Stimulated activated naive CD4-positive, alpha-beta T cell (primary cell): ENCODE measurements around the gene YWHAB.
"Not testable (repeated sequence)": the region's sequence is repeated elsewhere in the genome, so short reads cannot be mapped to it uniquely, and the experiment has no call there.

Experiments used
- DNase-seq, 6 experiments: peaks; one replicate each; lab custom pipeline; 2025; lab: John Stamatoyannopoulos, UW

The YWHAB gene

DNA sequence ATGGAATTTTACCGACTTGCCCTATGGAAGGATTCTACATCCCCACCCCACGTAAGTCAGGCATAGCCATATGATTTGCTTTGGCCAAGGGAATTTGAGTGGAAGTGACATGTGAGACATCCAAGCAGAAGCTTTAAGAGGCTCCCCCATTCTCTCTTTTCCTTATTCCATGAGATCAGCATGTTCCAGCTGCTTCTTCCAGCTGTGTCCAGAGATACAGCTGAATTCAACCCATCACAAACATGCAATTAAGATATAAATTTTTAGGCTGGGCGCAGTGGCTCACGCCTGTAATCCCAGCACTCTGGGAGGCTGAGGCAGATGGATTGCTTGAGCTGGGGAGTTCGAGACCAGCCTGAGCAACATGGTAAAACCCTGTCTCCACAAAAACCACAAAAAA lies 16.0 kb upstream of the YWHAB start:
- DNase-seq = no peak

DNA sequence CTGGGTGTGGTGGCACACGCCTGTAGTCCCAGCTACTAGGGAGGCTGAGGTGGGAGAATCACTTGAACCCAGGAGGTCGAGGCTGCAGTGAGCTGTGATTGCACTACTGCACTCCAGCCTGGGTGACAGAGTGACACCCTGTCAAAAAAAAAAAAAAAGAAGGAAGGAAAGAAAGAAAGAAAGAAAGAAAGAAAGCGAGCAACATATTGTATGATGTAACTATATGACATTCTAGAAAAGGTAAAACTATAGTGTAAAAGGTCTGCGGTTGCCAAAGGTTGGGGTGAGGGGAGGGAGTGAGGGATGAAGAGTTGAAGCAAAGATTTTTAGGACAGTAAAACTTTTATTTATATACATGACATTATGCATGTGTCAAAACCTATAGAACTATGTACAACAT lies 3.1 kb upstream of the YWHAB start:
- not testable (repeated sequence) for DNase-seq

DNA sequence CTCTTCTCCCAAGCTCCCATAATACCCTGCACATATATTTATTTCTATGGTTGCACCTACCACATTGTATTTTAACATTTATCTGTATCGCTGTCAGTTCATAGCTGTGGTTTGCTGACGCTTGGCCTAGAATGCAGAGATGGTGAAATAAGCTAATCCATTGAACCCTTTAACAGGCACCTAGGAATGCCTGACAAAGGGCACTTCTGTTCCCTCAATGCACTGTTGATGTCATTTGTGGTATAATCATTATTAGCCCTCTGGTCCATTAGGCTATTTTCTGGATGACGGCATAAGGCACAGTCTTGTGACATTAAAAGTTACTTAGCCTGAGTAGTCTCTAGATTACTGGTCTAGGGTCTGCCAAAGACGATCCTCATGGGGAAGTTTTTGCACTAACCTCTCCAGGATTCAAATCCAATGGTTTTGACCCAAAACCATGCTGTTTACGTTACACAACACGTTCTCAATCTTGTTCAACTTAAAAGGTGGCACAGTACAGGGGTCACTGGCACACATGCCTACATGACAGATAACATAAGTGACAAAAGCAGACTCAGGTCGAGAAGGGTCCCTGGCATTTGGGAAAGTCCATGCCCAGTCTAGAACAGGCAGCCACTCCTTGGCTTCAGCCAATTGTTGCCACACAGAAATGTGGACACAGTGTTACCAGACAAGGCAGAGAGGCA lies 2.1 kb upstream of the YWHAB start:
- no peak for DNase-seq

DNA sequence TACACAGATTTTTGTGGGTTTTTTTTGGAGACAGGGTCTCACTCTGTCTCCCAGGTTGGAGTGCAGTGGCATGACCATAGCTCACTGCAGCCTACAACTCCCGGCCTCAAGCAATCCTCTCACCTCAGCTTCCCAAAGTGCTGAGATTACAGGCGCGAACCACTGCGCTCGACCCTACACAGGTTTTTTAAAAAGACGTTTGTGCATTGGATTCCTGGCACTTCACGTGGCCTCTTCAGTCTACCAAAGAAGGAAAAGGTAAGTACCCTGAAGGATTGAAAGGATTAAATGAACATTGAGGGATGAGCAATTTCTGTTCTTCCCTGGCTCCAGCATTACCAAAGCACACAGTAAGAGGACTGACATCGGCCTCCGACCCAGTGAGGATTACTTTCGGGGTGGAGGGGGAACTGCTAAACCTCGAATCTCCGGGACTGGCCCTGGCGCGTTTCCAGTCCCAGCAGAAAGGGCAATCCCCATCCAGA lies 556 bp upstream of the YWHAB start:
- no peak for DNase-seq

DNA sequence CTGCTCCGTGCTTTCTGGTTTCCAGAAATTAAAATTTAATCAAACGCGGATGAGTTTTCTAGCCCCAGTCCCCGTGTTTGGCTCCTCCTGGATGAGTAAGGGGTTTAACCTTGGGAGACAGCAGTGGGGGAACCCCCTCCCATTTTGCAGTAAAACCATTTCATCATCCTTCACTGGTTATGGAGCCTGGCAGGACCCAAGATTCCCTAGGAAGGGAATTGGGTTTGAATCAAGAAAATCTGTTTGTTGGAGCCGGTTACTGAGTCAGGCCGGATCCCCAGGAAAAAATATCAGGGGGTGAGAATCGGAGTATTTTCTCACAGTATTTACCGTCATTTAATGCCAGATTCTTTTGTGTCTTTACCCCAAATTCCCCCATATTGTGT lies 754 bp downstream of the YWHAB start:
- DNase-seq = peak in 1 of 6 experiments; percentile 35

DNA sequence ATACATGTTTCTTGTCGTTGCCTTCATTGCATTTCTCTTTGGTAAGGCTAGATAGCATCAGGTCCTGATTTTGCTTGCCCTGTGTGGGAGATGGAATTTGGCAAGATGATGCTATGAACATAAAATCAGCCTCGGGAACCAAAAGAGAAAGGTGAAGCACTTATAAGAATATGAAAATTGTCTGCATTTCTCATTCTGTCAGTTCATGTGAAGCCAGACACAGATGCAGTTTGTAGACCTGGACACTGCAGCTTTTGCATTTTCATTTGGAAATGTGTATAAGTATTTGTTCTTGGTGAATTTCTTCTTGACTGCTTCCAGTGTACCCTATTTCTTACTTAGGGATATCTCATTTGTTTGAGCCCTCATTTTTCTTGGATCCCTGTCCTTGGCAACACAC lies 1.3 kb downstream of the YWHAB start:
- DNase-seq = no peak

DNA sequence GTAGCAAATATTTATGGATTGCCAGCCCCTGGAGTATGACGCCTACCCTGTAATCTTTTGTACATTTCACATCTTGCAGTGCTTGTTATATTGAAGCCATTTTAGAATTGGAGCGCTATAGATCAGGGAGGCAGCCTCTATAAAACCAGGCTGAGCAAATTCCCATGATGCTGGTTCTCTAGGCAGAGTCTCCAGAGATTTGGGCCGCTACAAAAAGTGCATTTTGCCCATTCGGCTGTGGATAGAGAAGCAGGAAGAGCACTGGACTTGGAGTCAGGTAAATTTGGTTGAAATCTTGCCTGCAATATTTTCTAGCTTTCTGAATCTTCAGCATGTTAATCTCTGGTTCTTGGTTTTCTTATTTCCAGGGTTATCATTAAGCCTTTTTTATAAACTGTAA lies 2.0 kb downstream of the YWHAB start:
- DNase-seq = no peak

DNA sequence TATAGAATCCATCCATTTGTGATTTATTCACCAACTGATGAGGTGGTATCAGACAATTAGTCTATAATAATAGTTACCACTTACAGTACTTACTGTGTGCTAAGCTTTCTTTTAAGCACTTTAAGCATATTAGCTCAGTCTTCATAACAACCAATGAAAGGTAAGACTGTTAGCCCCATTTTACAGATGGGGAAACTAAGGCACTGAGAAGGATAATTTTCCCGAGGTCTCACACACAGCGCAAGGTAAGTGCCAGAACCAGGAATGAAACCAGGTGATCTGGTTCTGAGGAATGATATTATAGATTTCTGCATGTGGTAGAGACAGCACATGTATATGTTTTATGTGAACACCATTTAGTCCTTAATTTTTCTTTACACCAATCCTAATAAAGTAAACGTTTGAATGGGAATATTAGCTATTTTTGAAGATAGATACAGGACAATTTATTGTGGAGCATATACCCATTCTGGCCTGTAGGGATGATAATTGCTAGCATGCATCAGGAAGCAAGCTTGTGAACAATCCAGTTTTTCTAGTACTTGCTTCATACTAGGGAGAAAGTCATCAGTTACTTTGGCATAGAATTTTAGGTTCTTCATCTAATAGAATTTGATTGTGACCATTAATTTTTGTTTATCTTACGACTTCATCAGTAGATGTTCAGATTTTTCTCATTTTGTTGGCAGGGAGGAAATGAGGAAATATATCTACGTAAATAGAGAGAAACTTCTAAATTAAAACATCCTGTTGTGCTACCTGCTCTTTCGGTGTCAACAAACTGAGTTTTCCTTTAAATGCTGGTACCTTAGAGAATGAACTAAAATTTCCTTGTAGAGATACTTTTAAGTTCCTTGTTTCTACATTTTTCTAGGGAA lies 3.0 kb downstream of the YWHAB start:
- DNase-seq = peak in 3 of 6 experiments; percentile 7 to 33 (median 10)

DNA sequence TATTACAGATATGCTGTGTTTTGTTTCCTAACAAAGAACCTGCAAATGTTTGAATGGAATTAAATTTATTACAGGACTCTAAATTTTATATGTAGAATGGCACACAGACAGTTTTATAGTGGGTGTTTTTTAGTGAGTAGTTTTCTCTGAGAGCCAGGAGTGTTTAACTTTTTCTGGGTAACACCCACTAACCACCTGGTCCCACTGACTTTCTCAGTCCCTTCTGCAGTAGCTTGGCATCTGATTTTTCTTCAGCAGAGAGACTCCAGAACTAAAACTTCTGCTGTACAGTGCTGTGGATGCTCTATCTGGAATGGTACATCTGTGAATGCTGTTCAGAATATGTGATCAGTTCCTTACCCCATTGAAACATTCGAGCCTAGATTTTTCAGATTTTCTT lies 6.3 kb downstream of the YWHAB start:
- no peak for DNase-seq

DNA sequence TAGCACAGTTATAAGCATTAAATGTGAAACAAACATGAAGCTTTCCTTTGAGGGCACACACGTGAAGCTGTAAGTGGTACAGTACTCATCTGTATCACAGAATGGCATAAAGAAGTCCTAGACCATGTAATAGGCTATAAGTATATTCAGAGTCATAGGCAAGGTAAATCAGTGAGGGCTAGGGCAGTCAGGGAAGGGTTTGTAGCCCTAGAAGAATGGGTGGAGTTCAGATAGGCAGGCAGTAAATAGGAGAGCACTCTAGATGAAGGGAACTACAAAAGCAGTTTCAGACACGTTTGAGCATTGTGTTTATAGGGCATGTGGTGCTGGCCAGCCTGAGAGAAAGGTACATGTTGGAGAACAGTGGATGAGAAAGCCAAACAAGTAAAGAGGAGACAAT lies 9.5 kb downstream of the YWHAB start:
- DNase-seq = no peak

DNA sequence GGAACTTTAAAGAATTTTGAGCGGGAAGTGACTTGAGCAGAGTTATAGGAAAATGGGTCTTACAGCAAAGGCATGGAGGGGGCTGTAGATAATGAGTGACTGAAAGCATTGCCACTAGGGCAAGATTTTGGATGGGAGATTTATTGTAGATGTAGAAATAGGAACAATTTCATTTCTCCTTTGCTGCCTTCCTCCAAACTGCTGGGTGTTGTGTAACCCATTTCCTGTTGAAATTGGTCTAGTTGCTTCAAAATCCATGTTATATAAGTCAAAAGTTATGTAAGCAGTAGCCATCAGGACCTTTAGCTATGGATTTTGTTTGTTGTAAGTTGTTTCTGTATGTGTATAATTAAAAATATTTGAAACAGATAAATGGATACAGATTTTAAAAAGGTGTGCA lies 11.1 kb downstream of the YWHAB start:
- peak in 1 of 6 experiments; percentile 15 for DNase-seq

DNA sequence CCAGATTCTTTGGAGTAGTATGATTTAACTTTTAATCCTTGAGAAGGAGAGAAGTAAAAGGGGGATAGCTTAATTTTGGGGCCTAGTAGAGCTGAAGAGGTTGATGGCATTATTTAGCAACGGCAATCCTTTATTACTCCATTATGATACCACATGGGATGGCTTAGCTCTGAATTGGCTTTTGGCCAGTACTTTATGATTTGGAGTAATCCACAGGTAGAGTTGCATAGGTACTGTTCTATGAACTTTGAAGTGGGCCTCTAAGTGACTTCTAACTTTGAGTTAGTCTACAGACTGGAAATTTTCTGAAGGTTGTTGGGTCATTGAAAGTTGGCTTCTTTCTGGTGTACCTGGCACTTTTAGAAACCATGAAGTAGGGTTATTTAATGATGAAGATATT lies 11.6 kb downstream of the YWHAB start:
- no peak for DNase-seq

DNA sequence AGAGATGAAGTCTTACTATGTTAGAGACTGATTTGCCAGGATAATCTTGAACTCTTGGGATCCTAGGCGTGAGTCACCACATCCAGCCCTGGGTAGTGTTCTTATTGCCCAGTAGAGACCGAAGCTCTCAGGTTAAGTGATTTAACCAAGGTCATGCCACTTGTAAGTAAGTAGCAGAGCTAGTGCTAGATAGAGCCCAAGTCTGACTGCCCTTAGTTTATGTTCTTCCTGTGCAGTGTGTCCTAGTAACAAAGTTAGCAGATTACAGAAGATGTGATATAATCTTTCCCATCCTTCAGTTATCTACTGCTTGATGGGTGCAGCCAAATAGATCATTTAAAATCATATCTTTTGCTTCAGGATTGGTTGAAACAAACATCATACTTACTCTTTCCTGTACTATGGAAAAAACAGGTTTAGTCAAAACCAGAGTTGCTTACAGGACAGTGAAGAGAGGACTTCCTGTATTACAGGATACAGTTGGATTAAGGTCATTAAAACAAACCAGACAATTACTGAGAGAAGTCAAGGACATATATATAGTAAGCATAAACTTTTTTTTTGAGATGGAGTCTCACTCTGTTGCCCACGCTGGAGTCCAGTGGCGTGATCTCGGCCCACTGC lies 14.8 kb downstream of the YWHAB start:
- no peak for DNase-seq

DNA sequence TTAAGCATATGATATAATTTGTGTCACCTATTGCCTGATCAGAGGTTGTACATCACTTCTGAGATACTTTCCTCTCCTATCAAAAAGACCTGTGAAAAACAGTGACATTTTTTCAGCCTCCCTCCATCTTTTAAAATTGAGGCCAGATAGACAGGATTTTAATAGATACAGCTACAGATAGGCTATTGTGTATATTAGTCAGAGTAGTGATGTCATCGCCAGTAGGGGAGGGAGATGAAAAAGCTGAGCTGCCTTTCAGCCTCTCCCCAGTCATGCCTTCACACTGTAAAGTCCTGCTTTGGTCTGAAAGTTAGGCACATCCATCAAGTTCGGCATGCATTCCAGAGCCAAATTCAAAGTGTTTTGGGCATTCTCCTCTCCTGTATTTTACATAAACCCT lies 16.5 kb downstream of the YWHAB start:
- no peak for DNase-seq

DNA sequence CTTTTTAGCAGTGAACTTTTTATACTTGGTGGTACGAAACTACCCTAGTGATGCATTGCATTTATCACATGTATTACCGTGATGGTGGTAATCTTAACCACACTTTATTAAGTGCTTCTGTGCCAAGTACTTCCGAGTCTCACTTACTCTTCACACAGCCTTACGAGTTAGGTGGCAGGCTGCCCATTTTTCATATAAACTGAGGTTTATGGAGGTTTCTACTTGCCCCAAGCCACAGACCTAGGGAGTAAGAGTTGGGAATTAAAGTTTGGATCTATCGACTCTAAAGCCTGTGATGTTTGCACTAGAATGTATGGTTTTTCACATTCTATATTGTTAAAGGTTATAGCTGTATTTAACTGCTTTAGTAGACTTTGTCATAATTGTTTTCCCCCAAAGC lies 18.9 kb downstream of the YWHAB start:
- no peak for DNase-seq

DNA sequence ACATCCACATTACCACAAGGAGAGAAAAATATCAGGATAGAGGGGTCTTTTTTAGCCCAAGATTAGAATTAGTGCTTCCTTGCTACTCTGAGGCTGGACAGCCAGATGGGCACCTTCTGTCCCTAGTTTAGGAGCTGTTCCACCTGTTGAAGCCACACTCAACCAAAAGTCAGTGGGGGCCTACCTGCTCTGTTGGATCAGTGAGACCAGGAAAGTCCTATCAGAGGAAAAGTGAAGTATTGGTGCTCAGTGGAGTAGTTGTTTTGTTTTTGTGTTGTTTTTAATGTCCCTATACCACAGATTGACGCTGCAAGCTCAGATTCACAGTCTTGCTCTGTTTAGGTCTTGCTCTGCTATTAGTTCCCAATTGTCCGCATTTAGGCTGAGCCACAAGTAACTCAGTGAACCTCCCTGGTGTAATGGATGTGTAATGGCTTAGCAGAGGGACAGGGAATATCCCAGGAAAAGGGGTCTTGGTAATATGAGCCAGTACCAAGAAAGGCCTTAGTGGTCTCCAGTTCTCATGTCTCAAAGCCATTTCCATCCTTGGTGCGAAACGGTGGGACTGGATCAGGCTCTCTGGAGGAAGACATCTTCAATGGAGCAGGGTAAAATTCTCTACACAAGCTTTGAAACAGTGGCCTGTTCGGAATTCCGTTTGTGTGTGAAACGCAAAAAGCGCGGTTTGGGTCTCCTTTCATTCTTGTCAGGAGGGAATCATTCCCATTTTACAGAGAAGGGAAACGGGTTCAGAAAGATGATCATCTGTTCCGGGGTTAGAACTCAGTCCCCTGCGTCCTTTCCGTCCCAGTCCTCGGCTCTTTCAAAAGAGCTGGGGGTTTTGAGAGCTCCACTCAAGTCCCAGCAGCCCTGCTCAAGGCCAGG lies 23.7 kb downstream of the YWHAB start:
- DNase-seq = peak in 1 of 6 experiments; percentile 32

DNA sequence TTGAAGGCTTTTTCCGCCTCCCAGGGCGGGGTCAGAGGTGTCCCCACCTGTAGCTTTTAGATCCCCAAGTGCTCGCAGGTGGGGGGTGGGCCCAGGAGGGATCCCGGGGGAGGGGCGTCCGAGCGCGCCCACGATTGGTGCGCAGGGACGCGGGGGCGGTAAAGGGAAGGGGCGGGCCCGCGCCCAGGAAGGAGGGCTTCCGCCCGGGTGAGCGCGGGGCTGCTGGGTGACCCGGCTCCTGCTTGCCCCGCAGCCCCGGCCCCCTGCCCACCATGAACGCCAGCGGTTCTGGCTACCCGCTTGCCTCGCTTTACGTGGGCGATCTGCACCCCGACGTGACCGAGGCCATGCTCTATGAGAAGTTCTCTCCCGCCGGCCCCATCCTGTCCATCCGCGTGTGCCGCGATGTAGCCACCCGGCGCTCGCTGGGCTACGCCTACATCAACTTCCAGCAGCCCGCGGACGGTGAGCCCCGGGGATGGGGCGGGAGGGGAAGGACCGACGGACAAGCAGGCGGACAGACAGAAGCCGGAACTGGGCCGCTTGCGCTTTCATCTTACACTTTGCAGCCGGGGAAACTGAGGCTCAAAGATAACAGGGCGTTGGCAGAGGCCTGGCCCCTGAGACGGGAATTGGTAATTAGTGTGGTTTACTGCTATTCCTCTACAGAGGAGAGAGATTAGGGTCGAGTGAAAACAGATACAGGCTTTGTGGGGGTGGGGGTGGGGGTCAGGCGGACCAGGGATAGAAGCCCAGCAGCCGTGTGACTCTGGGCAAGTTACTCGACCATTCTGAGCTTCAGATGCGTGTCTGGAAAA lies 24.6 kb downstream of the YWHAB start, which contains the start of gene PABPC1L:
TSS of gene PABPC1L (plus strand) at position 189 of the 818 bp plus-strand sequence. CDS start at position 273, 84 bp downstream.
- DNase-seq = peak; percentile 59 to 80 (median 72)

DNA sequence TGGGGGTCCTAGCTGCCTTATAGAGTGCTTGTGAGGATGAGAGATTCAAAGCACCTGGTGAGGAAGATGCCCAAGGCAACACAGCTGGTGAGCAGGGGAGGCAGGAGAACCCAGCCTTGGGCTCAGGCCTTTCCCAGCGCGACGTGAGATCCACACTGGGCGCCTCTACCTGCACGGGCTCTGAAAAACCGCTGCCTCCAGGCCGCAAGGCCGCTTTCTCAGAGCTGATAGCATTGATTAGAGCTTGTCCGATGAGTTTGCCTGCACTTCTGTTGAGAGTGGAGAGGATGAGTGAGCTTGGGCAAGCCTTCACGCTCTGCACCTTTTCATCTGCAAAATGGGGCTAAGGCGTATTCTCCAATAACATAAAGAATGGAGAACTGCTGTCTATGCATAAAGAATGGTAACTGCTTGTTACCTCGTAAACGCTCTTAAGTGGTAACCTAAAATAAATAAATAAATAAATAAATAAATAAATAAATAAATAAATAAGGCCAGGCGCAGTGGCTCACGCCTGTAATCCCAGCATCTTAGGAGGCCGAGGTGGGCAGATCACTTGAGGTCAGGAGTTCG lies 25.3 kb downstream of the YWHAB start:
- DNase-seq = peak in 2 of 6 experiments; percentile 1 to 9

DNA sequence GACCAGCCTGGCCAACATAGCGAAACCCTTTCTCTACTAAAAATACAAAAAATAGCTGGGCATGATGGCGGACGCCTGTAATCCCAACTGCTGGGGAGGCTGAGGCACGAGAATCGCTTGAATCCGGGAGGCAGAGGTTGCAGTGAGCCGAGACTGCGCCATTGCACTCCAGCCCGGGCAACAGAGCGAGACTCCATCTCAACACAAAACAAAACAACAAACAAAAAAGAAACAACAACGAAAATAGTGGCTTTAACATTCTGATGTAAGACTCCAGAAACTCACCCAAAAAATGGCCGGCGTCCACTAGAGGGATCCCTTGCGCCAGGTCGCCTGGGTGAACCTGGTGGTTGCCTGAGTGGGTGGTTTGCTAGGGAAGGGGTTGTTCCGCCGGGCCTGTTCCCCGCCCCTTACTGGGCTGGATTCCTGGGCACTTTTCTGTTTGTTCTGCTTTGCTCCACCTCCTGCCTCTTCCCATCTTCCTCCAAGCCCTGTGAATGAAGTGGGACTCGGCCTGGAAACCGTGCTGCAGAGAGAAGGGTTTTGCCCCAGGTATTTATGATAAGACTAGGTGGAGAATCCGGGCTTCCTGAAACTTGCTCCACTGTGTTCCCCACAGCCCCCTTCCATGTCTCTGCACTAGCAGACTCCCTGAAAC lies 25.9 kb downstream of the YWHAB start:
- DNase-seq = peak in 5 of 6 experiments; percentile 13 to 32 (median 29)

DNA sequence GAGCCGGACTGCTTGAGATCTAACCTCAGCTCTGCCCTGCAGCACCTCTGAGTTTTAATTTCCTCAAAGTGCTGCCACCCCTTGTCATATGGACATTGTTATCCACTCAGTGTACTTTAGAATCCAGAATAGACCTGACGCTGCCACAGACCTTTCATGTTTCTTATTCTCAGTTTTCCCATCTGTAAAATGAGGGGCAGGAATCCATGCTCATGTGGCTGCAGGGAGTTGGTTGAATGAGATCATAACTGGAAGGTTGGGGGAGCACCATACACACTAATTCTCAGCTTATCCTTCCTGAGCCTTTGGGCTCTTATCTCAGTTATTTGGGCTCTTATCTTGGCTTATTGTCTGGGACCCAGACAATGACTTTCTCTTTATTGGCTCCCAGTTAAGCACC lies 26.7 kb downstream of the YWHAB start:
- DNase-seq = no peak
